GM21390 (cell line): ENCODE data around the gene SNU13.
"Not testable (repeated sequence)": the region's sequence is repeated elsewhere in the genome, so short reads cannot be mapped to it uniquely, and the experiment has no call there.

Experiments
- ATAC-seq: cut with Tn5 transposase; IDR thresholded peaks from one replicate; pipeline ENCODE4 v1.9.1; 2021; ENCODE audit not compliant: unreplicated experiment

The SNU13 gene

GRCh38 chr22:41647771-41648170, 40.9 kb downstream of the SNU13 start:
- ATAC-seq: no peak

GRCh38 chr22:41642331-41643110, 46.1 kb downstream of the SNU13 start:
- no peak for ATAC-seq

- no peak for ATAC-seq
Observed at GRCh38 chr22:41641854-41642253, 46.8 kb downstream of the SNU13 start.

GRCh38 chr22:41638748-41639147, 49.9 kb downstream of the SNU13 start:
- no peak for ATAC-seq

GRCh38 chr22:41638124-41638523, 50.5 kb downstream of the SNU13 start:
- no peak for ATAC-seq

GRCh38 chr22:41637623-41638022, 51.0 kb downstream of the SNU13 start:
- not testable (repeated sequence) for ATAC-seq

- ATAC-seq: no peak
Observed at GRCh38 chr22:41636467-41636866, 52.2 kb downstream of the SNU13 start.

- ATAC-seq: not testable (repeated sequence)
Observed at GRCh38 chr22:41634610-41635009, 54.1 kb downstream of the SNU13 start.

- not testable (repeated sequence) for ATAC-seq
Observed at GRCh38 chr22:41631615-41632014, 57.1 kb downstream of the SNU13 start.

GRCh38 chr22:41631115-41631514, 57.6 kb downstream of the SNU13 start:
- ATAC-seq: not testable (repeated sequence)

GRCh38 chr22:41625577-41625976, 63.1 kb downstream of the SNU13 start:
- ATAC-seq: no peak
